Endothelial cell of hepatic sinusoid (primary cell): ENCODE measurements around the gene FNIP1.
"Not testable (repeated sequence)": the region's sequence is repeated elsewhere in the genome, so short reads cannot be mapped to it uniquely, and the experiment has no call there.

Source experiments
- in situ Hi-C: cut with HindIII; loops from 2 replicates; pipeline ENCODE4 v1.10.0; 2017; ENCODE audit warnings: low sequenced_read_pairs

The FNIP1 gene

GRCh38 chr5:131706281-131706680, 90.5 kb downstream of the FNIP1 start:
- in situ Hi-C loops: no loop called here

GRCh38 chr5:131694926-131695325, 101.9 kb downstream of the FNIP1 start:
- in situ Hi-C loops: no loop called here

- in situ Hi-C loops: no loop called here
Observed at GRCh38 chr5:131693894-131694293, 102.9 kb downstream of the FNIP1 start.

GRCh38 chr5:131685516-131686171, 111.2 kb downstream of the FNIP1 start:
- in situ Hi-C loops: no loop called here

GRCh38 chr5:131684595-131684994, 112.2 kb downstream of the FNIP1 start:
- in situ Hi-C loops: no loop called here

- in situ Hi-C loops: no loop called here
Observed at GRCh38 chr5:131684051-131684450, 112.8 kb downstream of the FNIP1 start.

GRCh38 chr5:131682826-131683225, 114.0 kb downstream of the FNIP1 start:
- in situ Hi-C loops: no loop called here

GRCh38 chr5:131682175-131682574, 114.6 kb downstream of the FNIP1 start:
- in situ Hi-C loops: no loop called here

GRCh38 chr5:131679911-131680310, 116.9 kb downstream of the FNIP1 start:
- in situ Hi-C loops: no loop called here

GRCh38 chr5:131678273-131678672, 118.5 kb downstream of the FNIP1 start:
- in situ Hi-C loops: not testable (repeated sequence)

- in situ Hi-C loops: no loop called here
Observed at GRCh38 chr5:131677115-131677514, 119.7 kb downstream of the FNIP1 start.

- in situ Hi-C loops: no loop called here
Observed at GRCh38 chr5:131672776-131673175, 124.0 kb downstream of the FNIP1 start.

- in situ Hi-C loops: no loop called here
Observed at GRCh38 chr5:131671994-131672655, 124.7 kb downstream of the FNIP1 start.

- in situ Hi-C loops: no loop called here
Observed at GRCh38 chr5:131671409-131671808, 125.4 kb downstream of the FNIP1 start.

GRCh38 chr5:131664929-131665328, 131.9 kb downstream of the FNIP1 start:
- in situ Hi-C loops: loop anchor here (5.0 kb wide), 1 partner anchor 73 kb away; no protein-coding TSS in a partner anchor

- in situ Hi-C loops: loop anchor here (5.0 kb wide), 1 partner anchor 70 kb away; no protein-coding TSS in a partner anchor
Observed at GRCh38 chr5:131661933-131662332, 134.9 kb downstream of the FNIP1 start.

- in situ Hi-C loops: loop anchor here (5.0 kb wide), 1 partner anchor 68 kb away; no protein-coding TSS in a partner anchor
Observed at GRCh38 chr5:131659841-131660240, 137.0 kb downstream of the FNIP1 start.

GRCh38 chr5:131659290-131659689, 137.5 kb downstream of the FNIP1 start:
- in situ Hi-C loops: no loop called here

- in situ Hi-C loops: no loop called here
Observed at GRCh38 chr5:131654776-131655175, 142.0 kb downstream of the FNIP1 start.

- in situ Hi-C loops: no loop called here
Observed at GRCh38 chr5:131654309-131654708, 142.5 kb downstream of the FNIP1 start.

GRCh38 chr5:131649161-131649560, 147.7 kb downstream of the FNIP1 start:
- in situ Hi-C loops: no loop called here

- in situ Hi-C loops: no loop called here
Observed at GRCh38 chr5:131647048-131647769, 149.6 kb downstream of the FNIP1 start.
